Stimulated activated memory B cell treated with anti-CD40 and anti-IgM and Interleukin-4, amounts not matched to agents 10 μg/mL and 1 μg/mL and 100 μg/mL, for 72 hours (primary cell): ENCODE data around the gene FAM216B.
"Not testable (repeated sequence)": the region's sequence is repeated elsewhere in the genome, so short reads cannot be mapped to it uniquely, and the experiment has no call there.

Experiments
- ATAC-seq: fragments of 150-1000 bp; cut with Tn5 transposase; 2 replicates; pipeline ENCODE4 v1.10.0; 2021
- H3K27ac Mint-ChIP-seq: one replicate; pipeline ENCODE4 v1.8.0; 2022; ENCODE audit warnings: mild to moderate bottlenecking, mixed read lengths
- H3K27me3 Mint-ChIP-seq: one replicate; pipeline ENCODE4 v1.8.0; 2022; ENCODE audit warnings: mixed read lengths
- H3K36me3 Mint-ChIP-seq: one replicate; pipeline ENCODE4 v1.8.0; 2022; ENCODE audit warnings: mixed read lengths
- H3K4me1 Mint-ChIP-seq: one replicate; pipeline ENCODE4 v1.8.0; 2022; ENCODE audit warnings: mixed read lengths
- H3K4me3 Mint-ChIP-seq: one replicate; pipeline ENCODE4 v1.8.0; 2022; ENCODE audit warnings: mild to moderate bottlenecking, moderate library complexity, mixed read lengths
- H3K9me3 Mint-ChIP-seq: one replicate; pipeline ENCODE4 v1.8.0; 2022; ENCODE audit warnings: mixed read lengths

The FAM216B gene

GRCh38 chr13:42803563-42804204 lies 22.3 kb downstream of the FAM216B start:
- Mint-ChIP-seq H3K9me3 (no peaks in the 10 kb centered on the region), H3K27ac (no peak overlapping the region), H3K4me3 (no peak overlapping the region), H3K36me3 (no peaks in the 10 kb centered on the region), H3K27me3 (no peaks in the 10 kb centered on the region), H3K4me1 (no peaks in the 10 kb centered on the region)
- ATAC-seq, result no peak

GRCh38 chr13:42804244-42804874 lies 23.0 kb downstream of the FAM216B start:
- no peaks in the 10 kb centered on the region for H3K9me3 Mint-ChIP-seq
- H3K36me3 Mint-ChIP-seq, result no peaks in the 10 kb centered on the region
- no peak overlapping the region for H3K27ac Mint-ChIP-seq
- H3K4me1 Mint-ChIP-seq, result no peaks in the 10 kb centered on the region
- H3K4me3 Mint-ChIP-seq, result no peak overlapping the region
- H3K27me3 Mint-ChIP-seq, result no peaks in the 10 kb centered on the region
- no peak for ATAC-seq

GRCh38 chr13:42807241-42807640 lies 25.9 kb downstream of the FAM216B start:
- Mint-ChIP-seq H3K9me3 (no peaks in the 10 kb centered on the region), H3K27ac (no peak overlapping the region), H3K4me3 (no peak overlapping the region), H3K27me3 (no peaks in the 10 kb centered on the region), H3K36me3 (no peaks in the 10 kb centered on the region), H3K4me1 (no peaks in the 10 kb centered on the region)
- no peak for ATAC-seq

GRCh38 chr13:42807866-42808265 lies 26.5 kb downstream of the FAM216B start:
- H3K36me3 Mint-ChIP-seq, result no peaks in the 10 kb centered on the region
- no peak overlapping the region for H3K4me3 Mint-ChIP-seq
- H3K27ac Mint-ChIP-seq, result no peak overlapping the region
- H3K9me3 Mint-ChIP-seq, result no peaks in the 10 kb centered on the region
- no peak for ATAC-seq
- H3K27me3 Mint-ChIP-seq, result peaks cover 3% of the 10 kb centered on the region
- no peaks in the 10 kb centered on the region for H3K4me1 Mint-ChIP-seq

- ATAC-seq, result no peak
- Mint-ChIP-seq H3K4me1 (no peaks in the 10 kb centered on the region), H3K36me3 (no peaks in the 10 kb centered on the region), H3K4me3 (no peak overlapping the region), H3K27me3 (peaks cover 9% of the 10 kb centered on the region), H3K27ac (no peak overlapping the region), H3K9me3 (no peaks in the 10 kb centered on the region)
Measured at GRCh38 chr13:42808341-42808940, 27.1 kb downstream of the FAM216B start.

GRCh38 chr13:42812316-42812715 lies 30.9 kb downstream of the FAM216B start:
- no peak overlapping the region for H3K4me3 Mint-ChIP-seq
- H3K36me3 Mint-ChIP-seq, result no peaks in the 10 kb centered on the region
- H3K27ac Mint-ChIP-seq, result no peak overlapping the region
- no peaks in the 10 kb centered on the region for H3K9me3 Mint-ChIP-seq
- ATAC-seq, result peak; percentile 29
- H3K27me3 Mint-ChIP-seq, result peaks cover 26% of the 10 kb centered on the region
- H3K4me1 Mint-ChIP-seq, result no peaks in the 10 kb centered on the region

- peaks cover 6% of the 10 kb centered on the region for H3K9me3 Mint-ChIP-seq
- H3K27ac Mint-ChIP-seq, result no peak overlapping the region
- peaks cover 4% of the 10 kb centered on the region for H3K4me1 Mint-ChIP-seq
- H3K36me3 Mint-ChIP-seq, result peaks cover 6% of the 10 kb centered on the region
- no peak overlapping the region for H3K4me3 Mint-ChIP-seq
- peaks cover 39% of the 10 kb centered on the region for H3K27me3 Mint-ChIP-seq
- ATAC-seq, result no peak
Measured at GRCh38 chr13:42814868-42815267, 33.5 kb downstream of the FAM216B start.

GRCh38 chr13:42815681-42816080 lies 34.3 kb downstream of the FAM216B start:
- Mint-ChIP-seq H3K27ac (no peak overlapping the region), H3K9me3 (peaks cover 6% of the 10 kb centered on the region), H3K4me3 (no peak overlapping the region), H3K27me3 (peaks cover 39% of the 10 kb centered on the region), H3K4me1 (peaks cover 4% of the 10 kb centered on the region), H3K36me3 (peaks cover 6% of the 10 kb centered on the region)
- no peak for ATAC-seq

GRCh38 chr13:42816538-42816937 lies 35.2 kb downstream of the FAM216B start:
- H3K9me3 Mint-ChIP-seq, result peaks cover 6% of the 10 kb centered on the region
- peaks cover 6% of the 10 kb centered on the region for H3K36me3 Mint-ChIP-seq
- H3K27me3 Mint-ChIP-seq, result peaks cover 39% of the 10 kb centered on the region
- no peak overlapping the region for H3K27ac Mint-ChIP-seq
- peaks cover 4% of the 10 kb centered on the region for H3K4me1 Mint-ChIP-seq
- ATAC-seq, result no peak
- no peak overlapping the region for H3K4me3 Mint-ChIP-seq

GRCh38 chr13:42819687-42820086 lies 38.3 kb downstream of the FAM216B start:
- not testable (repeated sequence) for ATAC-seq, H3K4me1 Mint-ChIP-seq, H3K36me3 Mint-ChIP-seq, H3K4me3 Mint-ChIP-seq, H3K27ac Mint-ChIP-seq, H3K9me3 Mint-ChIP-seq
- peaks cover 21% of the 10 kb centered on the region for H3K27me3 Mint-ChIP-seq

GRCh38 chr13:42820451-42820850 lies 39.1 kb downstream of the FAM216B start:
- H3K4me1 Mint-ChIP-seq, result peaks cover 4% of the 10 kb centered on the region
- no peak overlapping the region for H3K27ac Mint-ChIP-seq
- H3K27me3 Mint-ChIP-seq, result peaks cover 25% of the 10 kb centered on the region
- no peak for ATAC-seq
- no peak overlapping the region for H3K4me3 Mint-ChIP-seq
- H3K36me3 Mint-ChIP-seq, result peaks cover 6% of the 10 kb centered on the region
- H3K9me3 Mint-ChIP-seq, result peaks cover 6% of the 10 kb centered on the region

GRCh38 chr13:42821437-42821836 lies 40.1 kb downstream of the FAM216B start:
- H3K4me3 Mint-ChIP-seq, result no peak overlapping the region
- peaks cover 6% of the 10 kb centered on the region for H3K9me3 Mint-ChIP-seq
- peaks cover 4% of the 10 kb centered on the region for H3K4me1 Mint-ChIP-seq
- ATAC-seq, result no peak
- H3K27me3 Mint-ChIP-seq, result peaks cover 21% of the 10 kb centered on the region
- no peak overlapping the region for H3K27ac Mint-ChIP-seq
- H3K36me3 Mint-ChIP-seq, result peaks cover 6% of the 10 kb centered on the region

GRCh38 chr13:42832341-42833096 lies 51.1 kb downstream of the FAM216B start:
- no peaks in the 10 kb centered on the region for H3K27me3 Mint-ChIP-seq
- no peak for ATAC-seq
- no peaks in the 10 kb centered on the region for H3K9me3 Mint-ChIP-seq
- no peaks in the 10 kb centered on the region for H3K4me1 Mint-ChIP-seq
- H3K27ac Mint-ChIP-seq, result no peak overlapping the region
- H3K4me3 Mint-ChIP-seq, result no peak overlapping the region
- no peaks in the 10 kb centered on the region for H3K36me3 Mint-ChIP-seq

- no peaks in the 10 kb centered on the region for H3K9me3 Mint-ChIP-seq
- no peak overlapping the region for H3K4me3 Mint-ChIP-seq
- ATAC-seq, result no peak
- H3K36me3 Mint-ChIP-seq, result no peaks in the 10 kb centered on the region
- H3K27ac Mint-ChIP-seq, result no peak overlapping the region
- no peaks in the 10 kb centered on the region for H3K4me1 Mint-ChIP-seq
- no peaks in the 10 kb centered on the region for H3K27me3 Mint-ChIP-seq
Measured at GRCh38 chr13:42834946-42835345, 53.6 kb downstream of the FAM216B start.

GRCh38 chr13:42836930-42837690 lies 55.7 kb downstream of the FAM216B start:
- no peak for ATAC-seq
- Mint-ChIP-seq H3K4me3 (no peak overlapping the region), H3K4me1 (no peaks in the 10 kb centered on the region), H3K27ac (no peak overlapping the region), H3K27me3 (no peaks in the 10 kb centered on the region), H3K9me3 (no peaks in the 10 kb centered on the region), H3K36me3 (no peaks in the 10 kb centered on the region)
